C4-2B (cell line): Measurements from ENCODE around the gene ZNF394.
"Not testable (repeated sequence)": the region's sequence is repeated elsewhere in the genome, so short reads cannot be mapped to it uniquely, and the experiment has no call there.

Experiments used
- H3K27ac ChIP-seq: fragments of 450-650 bp; 2 replicates; pipeline ENCODE4 v1.5.1; 2017
- ZFX ChIP-seq: fragments of 450-650 bp; IDR thresholded peaks from 2 replicates; pipeline ENCODE4 v1.6.1; 2017
- TF ChIP-seq, protein P1 (sequence below): fragments of 450-650 bp; conservative IDR thresholded peaks from 2 replicates; pipeline ENCODE4 v1.5.1; 2017; ENCODE audit warnings: mild to moderate bottlenecking

ZNF394 gene

DNA sequence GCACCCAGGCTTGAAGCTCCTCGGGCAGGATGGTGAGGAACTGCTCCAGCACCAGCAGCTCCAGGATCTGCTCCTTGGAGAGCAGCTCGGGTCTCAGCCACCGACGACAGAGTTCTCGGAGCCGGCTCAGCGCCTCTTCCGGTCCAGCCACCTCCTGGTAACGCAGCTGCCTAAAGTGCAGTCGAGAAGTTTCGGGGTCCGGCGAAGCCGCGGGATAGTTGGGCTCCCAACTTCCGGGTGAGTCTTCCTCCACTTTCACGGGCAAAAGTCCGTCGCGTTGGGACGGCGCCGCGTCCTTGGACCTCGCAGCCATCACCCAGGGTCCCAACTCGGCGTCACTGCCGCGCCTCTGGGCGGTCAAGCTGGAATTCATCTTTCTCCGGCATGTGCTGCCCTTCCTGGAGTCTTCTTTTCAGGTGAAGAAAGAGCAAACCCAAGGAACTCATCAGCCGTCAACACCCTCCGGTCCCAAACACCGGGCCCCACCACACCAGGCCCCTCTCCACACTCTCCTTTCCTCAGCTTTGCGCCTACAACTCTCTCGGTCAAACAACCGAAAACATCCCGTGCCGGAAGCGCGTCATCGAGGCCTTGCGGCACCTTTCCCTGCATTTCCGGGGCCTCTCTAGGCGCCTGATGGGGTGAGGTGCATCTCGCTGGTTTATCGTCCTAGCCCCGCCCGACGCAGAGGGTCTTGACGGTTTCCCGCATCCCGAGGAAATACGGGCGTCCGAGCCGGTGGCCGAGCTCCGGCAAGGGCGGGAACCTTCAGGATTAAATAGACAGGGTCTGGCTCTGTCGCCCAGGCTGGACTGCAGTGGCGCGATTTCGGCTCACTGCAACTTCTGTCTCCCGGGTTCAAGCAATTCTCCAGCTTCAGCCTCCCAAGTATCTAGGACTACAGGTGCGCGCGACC lies at the start of gene ZNF394:
TSS of gene ZNF394 (minus strand) at position 561 of the 916 bp plus-strand sequence. CDS start at position 373, 188 bp downstream.
- peak within 1 kb of the TSS; percentile 72 for H3K27ac ChIP-seq
- TF ChIP-seq ZFX: peak; percentile 62; the same call in 1 of the 2 replicates
- TF ChIP-seq, protein P1, sequence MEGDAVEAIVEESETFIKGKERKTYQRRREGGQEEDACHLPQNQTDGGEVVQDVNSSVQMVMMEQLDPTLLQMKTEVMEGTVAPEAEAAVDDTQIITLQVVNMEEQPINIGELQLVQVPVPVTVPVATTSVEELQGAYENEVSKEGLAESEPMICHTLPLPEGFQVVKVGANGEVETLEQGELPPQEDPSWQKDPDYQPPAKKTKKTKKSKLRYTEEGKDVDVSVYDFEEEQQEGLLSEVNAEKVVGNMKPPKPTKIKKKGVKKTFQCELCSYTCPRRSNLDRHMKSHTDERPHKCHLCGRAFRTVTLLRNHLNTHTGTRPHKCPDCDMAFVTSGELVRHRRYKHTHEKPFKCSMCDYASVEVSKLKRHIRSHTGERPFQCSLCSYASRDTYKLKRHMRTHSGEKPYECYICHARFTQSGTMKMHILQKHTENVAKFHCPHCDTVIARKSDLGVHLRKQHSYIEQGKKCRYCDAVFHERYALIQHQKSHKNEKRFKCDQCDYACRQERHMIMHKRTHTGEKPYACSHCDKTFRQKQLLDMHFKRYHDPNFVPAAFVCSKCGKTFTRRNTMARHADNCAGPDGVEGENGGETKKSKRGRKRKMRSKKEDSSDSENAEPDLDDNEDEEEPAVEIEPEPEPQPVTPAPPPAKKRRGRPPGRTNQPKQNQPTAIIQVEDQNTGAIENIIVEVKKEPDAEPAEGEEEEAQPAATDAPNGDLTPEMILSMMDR: no peak

DNA sequence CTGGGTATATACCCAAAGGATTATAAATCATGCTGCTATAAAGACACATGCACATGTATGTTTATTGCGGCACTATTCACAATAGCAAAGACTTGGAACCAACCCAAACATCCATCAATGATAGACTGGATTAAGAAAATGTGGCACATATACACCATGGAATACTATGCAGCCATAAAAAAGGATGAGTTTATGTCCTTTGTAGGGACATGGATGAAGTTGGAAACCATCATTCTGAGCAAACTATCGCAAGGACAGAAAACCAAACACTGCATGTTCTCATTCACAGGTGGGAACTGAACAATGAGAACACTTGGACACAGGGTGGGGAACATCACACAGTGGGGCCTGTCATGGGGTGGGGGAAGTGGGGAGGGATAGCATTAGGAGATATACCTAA lies 49.5 kb upstream of the ZNF394 start:
- H3K27ac ChIP-seq: not testable (repeated sequence)

- not testable (repeated sequence) for H3K27ac ChIP-seq
Observed at GRCh38 chr7:99545308-99545707, 45.2 kb upstream of the ZNF394 start.

DNA sequence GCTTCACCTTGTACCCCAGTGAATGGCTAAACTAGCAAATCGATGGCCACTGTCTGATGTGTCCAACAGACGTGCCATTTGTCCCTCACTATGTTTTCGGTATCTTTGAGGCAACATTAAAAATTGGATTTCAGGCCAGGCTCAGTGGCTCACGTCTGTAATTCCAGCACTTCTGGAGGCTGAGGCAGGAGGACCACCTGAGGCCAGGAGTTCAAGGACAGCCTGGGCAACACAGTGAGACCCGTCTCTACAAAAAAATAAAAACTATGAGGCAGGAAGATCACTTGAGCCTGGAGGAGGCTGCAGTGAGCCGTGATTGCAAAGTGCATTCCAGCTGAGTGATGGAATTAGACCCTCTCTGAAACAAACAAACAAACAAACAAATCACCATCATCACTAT lies 43.8 kb upstream of the ZNF394 start:
- H3K27ac ChIP-seq: no peak overlapping the region
- no peak for TF ChIP-seq ZFX
- TF ChIP-seq, protein P1: no peak

GRCh38 chr7:99543081-99543671 lies 43.1 kb upstream of the ZNF394 start:
- H3K27ac ChIP-seq: no peak overlapping the region
- TF ChIP-seq, protein P1: no peak
- TF ChIP-seq ZFX: no peak

DNA sequence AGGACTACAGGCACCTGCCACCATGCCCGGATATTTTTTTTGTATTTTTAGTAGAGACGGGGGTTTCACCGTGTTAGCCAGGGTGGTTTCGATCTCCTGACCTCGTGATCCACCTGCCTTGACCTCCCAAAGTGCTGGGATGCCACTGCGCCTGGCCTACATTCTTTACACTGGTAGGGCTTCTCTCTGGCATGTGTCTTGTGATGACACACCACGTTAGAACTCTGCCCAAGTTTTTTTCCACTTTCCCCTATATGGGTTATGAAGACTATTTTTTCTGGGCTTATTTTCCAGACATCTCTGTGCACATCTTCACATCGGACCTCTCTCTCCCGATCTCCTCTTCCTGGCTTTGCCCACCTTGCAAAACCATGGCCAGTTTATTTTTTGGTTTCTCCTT lies 41.1 kb upstream of the ZNF394 start:
- no peak overlapping the region for H3K27ac ChIP-seq
- TF ChIP-seq, protein P1: no peak
- TF ChIP-seq ZFX: no peak

DNA sequence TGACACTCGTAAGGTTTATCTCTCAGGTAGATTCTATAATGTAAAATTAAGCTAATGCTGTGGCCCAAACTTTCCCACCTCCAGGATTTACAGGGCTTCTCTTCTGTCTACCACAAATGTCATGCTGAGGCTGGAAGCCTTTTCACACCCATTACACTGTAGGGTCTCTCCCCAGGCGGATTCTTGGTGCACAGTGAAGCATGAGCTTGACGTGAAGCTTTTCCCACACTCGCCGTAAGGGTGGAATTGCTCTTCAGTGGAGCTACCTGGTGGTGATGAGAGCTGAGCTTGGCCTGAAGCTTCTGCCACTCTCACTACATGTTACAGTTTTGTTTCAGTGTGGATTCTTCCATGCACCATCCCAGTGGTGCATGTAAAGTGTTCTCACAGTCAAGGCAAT lies 40.5 kb upstream of the ZNF394 start:
- TF ChIP-seq, protein P1: no peak
- no peak for TF ChIP-seq ZFX
- no peak overlapping the region for H3K27ac ChIP-seq

- no peak overlapping the region for H3K27ac ChIP-seq
- TF ChIP-seq ZFX: no peak
- TF ChIP-seq, protein P1: no peak
Observed at GRCh38 chr7:99539213-99539811, 39.2 kb upstream of the ZNF394 start.
